T-helper 9 cell (primary cell): ENCODE results near the gene SERPINA7.
"Not testable (repeated sequence)": the region's sequence is repeated elsewhere in the genome, so short reads cannot be mapped to it uniquely, and the experiment has no call there.

Source experiments
- DNase-seq: peaks from one replicate; pipeline ENCODE4 v3.0.0-alpha.2; 2020
- total RNA-seq, 2 donors: gene quantifications; one replicate each; lab custom pipeline; 2026; lab: John Stamatoyannopoulos, UW

SERPINA7 gene, protein sequence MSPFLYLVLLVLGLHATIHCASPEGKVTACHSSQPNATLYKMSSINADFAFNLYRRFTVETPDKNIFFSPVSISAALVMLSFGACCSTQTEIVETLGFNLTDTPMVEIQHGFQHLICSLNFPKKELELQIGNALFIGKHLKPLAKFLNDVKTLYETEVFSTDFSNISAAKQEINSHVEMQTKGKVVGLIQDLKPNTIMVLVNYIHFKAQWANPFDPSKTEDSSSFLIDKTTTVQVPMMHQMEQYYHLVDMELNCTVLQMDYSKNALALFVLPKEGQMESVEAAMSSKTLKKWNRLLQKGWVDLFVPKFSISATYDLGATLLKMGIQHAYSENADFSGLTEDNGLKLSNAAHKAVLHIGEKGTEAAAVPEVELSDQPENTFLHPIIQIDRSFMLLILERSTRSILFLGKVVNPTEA
- total RNA-seq, result 0 reads per million in 2 donors

DNA sequence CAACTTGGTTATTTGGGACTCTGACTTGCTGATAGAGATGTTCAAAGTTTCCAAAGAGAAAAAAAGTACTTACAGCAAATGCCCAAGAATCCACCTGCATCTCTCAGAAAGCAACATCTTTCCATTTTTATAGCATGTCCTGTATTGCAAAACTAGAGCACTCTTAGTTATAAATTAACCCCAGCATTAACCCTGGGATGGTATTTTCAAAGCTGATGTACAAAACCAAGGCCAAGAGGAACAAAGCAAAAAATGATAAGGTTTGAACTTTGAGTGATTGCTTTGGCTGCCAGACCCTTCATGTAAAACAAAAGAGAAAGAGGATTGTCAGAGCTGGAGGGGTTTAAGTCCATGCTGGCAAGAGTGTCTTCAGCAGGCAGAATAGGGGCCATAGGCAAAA lies at the start of gene SERPINA7:
Gene SERPINA7 (minus strand): TSS at position 103 of the 400 bp plus-strand sequence. CDS start 1,669 bp downstream, outside the sequence.
- no peak for DNase-seq

DNA sequence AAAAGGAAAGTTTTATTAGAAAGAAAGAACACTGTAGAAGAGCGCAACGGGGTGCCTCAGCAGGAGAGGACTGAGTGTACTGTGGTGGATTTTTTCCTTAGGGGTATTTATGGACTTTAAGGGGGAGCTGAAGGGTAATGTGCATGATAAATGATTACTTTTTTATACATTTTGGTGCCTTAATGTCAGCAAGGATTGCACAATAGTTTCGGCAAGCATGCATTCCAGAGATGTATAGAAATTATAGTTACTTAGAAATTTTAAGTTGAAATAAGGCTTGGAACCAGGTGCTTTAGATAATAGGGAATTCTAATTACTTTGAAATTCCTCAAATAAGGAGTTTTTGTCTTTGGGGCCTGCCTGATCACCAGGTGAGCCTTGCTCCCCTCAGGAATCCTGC lies 30.5 kb upstream of the SERPINA7 start:
- no peak for DNase-seq

DNA sequence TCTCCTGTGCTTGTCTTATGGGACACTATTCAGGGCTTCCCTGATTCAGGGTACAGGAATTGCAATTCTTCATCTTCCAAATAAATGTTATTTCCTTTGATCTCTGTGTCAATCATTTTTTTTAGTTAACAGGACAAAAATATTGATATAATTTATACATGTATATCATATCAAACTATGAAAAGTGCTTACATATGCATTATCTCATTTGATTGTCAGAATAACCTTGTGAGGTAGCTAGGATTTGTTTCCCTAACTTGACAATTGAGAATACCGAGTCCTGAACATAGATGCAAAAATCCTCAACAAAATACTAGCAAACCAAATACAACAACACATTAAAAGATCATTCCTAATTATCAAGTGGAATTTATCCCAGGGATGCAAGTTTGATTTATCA lies 11.5 kb upstream of the SERPINA7 start:
- DNase-seq, result no peak

DNA sequence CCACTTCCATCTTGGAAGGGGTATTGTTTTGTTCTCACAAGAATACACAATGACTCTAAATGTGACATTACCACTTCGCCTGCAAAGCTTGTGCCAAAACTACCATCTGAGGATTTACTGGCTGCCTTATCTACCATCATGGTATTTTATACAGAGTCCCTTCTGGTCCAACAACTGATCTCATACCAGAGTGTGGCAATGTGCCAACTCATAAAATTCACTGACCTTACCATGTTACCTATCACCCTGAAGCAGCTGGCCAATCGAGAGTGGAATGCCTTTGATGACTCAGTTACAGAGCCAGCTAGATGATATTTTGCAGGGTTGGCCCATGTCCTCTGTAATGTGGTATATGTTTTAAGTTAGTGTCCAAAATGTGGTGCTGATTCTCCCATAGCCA lies 3.8 kb upstream of the SERPINA7 start:
- DNase-seq, result no peak

DNA sequence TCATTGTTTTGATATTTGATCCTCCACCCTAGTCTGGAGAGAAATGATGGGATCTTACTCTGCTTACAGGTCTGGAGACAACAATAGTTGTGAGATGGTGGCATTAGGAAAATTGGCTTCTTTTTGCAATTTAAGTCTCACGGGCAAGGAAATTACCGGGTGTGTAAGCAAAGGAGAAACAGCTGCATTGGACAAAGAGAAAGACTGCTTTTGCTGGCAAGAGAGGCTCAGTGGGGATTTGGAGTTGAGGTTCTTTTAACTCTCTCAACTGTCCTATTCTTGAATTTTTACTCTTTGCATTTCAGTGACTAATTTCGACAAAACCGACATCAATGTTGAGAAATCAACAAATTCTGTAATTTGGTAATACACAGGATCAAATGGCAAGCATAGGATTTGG lies 2.3 kb upstream of the SERPINA7 start:
- no peak for DNase-seq

DNA sequence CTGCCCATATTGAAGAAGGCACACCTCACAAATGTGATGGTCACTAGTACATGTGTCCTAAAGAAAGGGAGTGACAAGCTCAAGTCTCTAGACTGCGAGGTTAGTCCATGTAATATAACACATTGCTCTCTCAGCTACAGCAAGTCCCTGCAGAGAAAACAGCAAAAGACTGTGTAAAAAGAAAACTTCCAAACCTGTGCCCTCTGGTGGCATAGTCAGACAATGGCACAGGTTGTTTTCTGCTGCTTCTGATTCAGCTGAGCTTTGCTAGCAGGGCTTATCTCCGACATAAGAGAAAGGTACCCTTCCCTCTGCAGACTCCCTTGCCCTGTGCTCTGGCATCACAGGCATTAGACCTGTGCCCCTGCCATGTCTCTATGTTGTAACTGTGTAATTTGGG lies 1.4 kb upstream of the SERPINA7 start:
- no peak for DNase-seq

DNA sequence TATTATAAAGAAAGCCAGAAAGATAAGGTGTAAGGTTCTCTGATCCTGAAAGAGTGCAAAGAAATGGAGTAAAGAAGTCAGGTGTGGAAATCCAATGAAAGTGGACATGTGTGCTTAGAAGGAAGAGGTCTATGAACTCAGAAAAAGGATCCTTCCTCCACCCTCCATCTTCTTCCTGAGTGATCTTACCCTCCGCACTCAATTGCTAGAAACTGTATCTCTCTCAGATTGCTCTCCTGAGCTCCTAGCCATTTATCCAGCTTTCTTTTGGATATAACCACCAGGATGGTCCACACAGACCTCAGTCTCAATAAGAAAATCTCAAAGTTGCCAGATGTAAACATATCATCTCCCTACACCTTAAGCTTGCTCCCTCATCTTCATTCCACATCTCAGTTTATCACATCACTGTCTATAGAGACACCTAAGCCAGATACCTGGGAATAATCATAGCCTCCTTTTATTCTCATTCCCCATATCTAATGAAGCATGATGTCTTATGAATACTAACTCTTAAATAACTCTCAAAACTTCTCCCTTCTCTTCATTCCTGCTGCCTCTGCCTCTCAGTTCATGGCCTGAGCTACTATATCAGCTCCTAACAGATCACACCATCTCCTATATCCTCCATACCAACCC lies 573 bp downstream of the SERPINA7 start:
- no peak for DNase-seq

DNA sequence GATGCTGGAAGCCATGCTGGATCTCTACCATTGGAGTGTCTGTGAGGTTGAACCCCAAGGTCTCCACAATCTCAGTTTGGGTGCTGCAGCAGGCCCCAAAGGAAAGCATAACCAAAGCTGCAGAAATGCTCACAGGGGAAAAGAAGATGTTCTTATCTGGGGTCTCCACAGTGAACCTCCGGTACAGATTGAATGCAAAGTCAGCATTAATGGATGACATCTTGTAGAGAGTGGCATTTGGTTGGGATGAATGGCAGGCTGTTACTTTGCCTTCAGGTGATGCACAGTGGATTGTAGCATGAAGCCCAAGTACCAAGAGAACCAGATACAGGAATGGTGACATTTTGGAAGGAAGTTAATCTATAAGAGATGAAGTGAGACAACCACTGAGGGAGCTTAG lies 1.8 kb downstream of the SERPINA7 start:
- no peak for DNase-seq

DNA sequence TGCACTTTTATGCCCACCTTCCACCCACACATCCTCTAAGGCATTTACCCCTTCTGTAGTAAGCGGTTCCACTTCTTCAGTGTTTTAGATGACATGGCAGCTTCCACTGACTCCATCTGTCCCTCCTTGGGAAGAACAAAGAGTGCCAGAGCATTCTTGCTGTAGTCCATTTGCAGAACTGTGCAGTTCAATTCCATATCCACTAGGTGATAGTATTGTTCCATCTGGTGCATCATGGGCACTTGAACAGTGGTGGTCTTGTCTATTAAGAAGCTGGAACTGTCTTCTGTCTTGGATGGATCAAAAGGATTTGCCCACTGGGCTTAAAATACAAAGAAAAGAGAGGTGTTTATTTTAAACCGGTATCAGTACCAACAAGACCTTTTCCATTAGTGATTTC lies 3.5 kb downstream of the SERPINA7 start:
- no peak for DNase-seq

DNA sequence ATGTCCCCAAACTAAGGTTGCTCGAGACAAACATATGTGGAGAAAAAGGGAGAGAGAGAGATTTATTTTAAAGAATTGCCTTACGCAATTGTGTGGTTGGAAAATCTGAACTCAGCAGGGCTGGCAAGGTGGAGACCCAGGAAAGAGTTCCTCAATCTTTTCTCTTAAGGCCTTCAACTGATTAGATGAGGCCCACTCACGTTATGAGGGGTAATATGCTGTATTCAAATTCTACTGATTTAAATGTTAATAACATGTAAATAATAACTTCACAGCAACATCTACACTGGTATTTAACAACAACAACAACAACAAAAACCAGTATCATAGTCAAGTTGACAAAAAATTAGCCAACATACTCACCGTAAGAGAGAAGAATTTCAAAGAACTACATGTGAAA lies 14.6 kb downstream of the SERPINA7 start:
- no peak for DNase-seq

DNA sequence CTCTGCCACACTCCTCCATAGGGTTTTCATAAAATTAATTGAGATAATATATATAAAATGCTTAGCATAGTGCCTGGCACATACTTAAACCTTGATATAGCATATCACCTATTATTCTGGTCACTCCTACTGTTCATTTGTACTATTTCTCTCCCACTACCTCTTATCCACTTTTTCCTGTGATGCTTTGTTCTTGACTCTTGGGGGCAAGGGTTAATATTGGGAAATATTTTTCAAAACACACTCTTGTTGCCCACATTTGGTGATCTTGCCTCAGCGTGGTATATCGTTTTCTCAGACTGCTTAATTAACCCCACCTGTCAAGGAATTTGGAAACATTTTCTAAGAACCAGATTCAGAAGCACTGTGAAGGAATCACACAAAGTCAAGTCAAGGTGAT lies 16.3 kb downstream of the SERPINA7 start:
- no peak for DNase-seq

DNA sequence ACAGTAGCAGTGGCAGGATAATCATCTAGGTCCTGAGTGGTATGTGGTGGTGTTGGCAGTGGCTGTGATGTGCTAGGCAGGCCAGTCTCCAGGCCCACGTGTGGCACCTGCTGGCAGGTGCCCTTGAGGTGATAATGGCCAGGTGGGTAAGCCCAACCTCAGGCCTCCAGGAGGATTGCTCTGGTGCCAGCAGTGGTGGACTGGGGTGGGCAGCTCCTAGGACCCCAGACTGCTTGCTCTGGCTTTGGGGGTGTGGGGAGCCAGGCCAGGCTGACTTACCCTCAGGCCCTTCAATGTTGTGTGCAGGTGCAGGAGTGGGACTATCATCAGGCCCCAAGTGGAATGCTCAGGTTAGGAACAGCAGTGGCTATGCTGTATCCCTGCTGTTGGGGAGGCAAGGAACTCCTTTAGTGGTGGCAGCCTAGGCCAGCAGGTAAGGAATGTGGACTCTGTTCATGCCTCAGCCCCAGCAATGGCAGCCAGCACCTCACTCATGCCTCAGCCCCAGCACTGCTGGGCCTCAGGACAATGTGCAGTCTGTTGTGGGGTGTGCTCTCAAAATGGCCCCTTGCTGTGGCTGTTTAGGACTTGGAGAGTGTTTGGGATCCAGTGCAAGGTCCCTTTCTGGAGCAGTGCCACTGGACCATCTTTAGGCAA lies 24.3 kb downstream of the SERPINA7 start:
- DNase-seq, result no peak

DNA sequence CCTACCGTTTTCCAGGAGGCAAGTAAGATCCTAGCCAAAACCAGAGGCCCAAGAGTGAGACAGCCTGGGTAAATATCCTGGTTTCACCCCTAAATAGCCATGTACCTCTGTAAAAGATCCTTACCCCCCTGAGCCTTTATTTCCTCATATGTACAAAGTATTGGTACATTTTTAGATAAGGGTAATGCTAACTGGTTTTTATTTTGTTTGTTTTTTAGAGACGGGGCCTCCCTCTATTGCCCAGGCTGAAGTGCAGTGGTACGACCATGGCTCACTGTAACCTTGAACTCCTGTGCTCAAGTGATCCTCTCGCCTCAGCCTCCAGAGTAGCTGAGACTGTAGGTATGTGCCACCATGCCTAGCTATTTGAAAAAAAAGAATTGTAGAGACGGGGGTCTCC lies 29.4 kb downstream of the SERPINA7 start:
- no peak for DNase-seq

DNA sequence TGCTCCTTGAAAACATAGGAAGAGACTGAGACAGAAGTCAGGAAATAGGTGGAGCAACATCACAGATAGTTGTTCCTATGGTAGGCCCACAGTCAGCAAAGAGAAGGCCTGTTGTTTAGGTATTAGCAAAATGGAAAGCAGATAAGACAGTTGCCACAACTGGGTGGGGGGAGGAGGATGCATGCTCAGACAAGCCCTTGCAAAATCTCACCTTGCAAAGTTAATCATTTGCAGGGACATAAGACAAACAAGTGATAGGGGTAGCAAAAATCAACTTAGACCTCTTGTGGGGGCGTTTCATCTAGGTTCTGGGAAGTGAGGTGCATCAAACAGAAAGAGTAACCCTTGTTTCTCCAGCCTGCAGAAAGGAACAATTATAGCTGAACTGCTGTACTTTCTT lies 30.7 kb downstream of the SERPINA7 start:
- DNase-seq, result no peak

DNA sequence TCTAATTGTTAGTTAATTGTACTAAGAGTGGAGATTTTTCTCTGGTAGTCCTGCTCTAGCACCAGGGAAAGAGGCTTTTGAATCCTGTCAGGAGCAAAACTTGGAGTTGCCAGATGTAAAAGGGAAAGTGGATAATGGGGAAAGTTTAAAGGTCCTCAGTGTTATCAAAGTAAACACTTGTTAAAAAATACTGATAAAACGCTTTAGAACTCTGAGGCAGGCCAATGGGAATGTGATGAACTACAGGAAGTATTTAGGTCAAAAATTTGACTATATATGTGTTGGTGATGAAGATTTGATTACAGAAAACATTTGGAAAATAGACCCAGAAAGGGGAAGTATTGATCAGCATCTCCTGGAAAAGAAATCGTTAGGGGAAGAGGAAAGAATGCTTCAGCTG lies 32.8 kb downstream of the SERPINA7 start:
- DNase-seq, result no peak

DNA sequence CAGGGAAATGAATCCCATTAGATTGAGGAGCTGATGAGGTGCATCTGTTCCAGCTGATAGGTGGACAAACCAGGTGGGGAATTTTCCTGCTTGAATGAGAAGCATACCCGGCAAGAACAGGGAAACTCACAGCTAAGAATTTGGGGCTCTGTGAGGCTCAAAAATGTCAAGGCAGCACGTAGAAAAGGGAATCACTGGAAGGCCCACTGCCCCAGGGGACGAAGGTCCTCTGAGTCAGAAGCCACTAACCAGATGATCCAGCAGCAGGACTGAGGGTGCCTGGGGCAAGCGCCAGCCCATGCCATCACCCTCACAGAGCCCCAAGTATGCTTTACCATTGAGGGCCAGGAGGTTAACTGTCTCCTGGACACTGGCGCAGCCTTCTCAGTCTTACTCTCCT lies 37.9 kb downstream of the SERPINA7 start:
- not testable (repeated sequence) for DNase-seq

DNA sequence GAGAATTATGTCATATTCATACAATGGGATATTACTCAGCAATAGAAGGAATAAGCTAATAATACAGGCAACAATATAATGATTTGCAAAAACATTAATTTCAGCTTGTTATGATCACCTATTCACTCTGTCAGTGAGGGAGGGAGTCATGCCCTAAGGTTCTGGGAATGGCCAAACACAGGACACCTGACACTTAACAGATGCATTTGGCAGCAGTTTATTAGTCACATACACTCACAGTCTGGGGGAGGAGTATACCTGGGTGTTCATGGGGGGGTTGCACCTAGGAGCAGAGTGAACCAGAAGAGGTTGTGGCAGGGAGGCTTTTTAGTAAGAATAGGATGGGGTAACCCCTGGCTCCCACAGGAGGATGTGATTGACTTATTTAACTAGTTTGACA lies 38.3 kb downstream of the SERPINA7 start:
- no peak for DNase-seq

DNA sequence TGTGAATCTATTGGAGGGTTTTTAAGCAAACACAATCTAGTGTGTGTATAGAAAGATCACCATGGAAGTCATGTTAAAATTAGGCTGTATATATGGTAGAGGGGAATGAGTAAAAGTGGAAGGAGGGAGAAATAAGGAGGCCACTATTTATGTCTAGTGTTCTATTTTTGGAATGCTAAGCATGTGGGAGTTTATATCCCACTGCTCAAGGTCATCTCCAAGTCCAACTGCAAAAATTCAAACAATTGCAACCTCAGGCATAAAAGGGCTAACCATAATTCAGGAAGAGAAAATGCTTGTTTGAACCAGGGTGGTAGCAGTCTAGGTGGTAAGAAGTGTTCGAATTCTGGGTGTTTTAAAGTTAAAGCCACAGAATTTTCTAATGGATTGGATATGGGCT lies 39.2 kb downstream of the SERPINA7 start:
- DNase-seq, result no peak

DNA sequence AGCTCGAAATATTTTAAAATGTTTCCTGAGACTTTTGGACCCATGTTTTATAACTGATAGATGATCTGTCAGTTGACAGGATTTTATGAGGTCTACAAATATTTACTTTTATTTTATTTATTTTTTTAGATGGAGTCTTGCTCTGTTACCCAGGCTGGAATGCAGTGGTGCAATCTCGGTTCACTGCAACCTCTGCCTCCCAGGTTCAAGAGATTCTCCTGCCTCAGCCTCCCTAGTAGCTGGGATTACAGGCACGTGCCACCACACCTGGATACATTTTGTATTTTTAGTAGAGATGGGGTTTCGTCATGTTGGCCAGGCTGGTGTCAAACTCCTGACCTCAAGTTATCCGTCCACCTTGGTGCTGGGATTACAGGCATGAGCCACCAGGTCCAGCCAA lies 50.0 kb downstream of the SERPINA7 start:
- not testable (repeated sequence) for DNase-seq
